NCI-H2081 (cell line): ENCODE results near the gene IKZF4.

ENCODE experiments used
- DNase-seq, 2 experiments: peaks; one replicate each; lab custom pipeline; 2025; lab: John Stamatoyannopoulos, UW

Gene IKZF4

DNA sequence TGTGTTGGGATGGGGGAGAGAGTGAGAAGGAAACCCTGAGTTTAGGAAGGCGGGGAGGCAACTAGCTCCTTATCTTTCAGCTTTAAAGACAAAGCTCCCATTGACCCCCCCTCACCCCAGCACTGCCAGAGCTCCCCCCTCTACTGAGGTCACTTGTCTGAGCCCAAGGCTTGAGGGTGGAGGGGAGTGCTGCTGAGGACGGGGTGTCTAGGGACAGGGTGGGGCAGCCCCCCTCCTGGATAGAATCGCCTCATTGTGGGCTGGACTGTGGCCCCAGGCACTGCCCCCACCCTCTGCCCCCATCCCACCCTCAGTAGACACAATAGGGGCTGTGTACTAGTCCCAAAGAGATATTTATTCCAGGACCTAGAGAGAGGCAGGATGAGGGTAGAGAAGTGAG, 62.1 kb downstream of the IKZF4 start:
- no peak for DNase-seq

DNA sequence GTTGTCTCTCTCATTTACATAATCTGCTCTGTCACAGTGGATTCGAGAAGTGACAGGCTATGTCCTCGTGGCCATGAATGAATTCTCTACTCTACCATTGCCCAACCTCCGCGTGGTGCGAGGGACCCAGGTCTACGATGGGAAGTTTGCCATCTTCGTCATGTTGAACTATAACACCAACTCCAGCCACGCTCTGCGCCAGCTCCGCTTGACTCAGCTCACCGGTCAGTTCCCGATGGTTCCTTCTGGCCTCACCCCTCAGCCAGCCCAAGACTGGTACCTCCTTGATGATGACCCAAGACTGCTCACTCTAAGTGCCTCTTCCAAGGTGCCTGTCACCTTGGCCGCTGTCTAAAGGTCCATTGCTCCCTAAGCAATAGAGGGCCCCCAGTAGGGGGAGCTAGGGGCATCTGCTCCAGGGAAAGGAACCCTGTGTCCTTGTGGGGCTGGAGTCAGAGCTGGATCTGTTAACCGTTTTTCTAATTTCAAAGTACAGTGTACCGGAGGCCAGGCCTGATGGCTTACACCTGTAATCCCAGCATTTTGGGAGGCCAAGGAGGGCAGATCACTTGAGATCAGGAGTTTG, 64.2 kb downstream of the IKZF4 start:
- DNase-seq, result no peak

DNA sequence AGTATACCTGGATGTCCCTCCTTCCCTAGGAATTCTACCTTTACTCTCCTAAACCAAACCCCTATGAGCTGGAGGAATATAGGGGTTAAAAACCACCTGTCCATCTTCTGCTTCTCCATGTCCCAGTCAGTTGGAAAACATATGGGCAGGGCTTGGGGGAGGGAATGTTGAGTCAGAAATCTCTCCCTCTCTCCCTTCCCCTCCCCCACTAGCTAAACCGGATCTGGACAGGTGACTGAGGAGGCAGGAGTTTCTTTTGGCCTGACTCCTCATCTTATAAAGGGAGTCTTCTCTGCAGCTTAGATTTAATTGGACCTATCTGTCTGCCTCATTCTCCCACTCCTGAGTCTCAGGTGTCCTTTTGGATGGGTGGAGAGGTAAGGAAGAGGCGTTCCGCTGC, 65.3 kb downstream of the IKZF4 start:
- no peak for DNase-seq

DNA sequence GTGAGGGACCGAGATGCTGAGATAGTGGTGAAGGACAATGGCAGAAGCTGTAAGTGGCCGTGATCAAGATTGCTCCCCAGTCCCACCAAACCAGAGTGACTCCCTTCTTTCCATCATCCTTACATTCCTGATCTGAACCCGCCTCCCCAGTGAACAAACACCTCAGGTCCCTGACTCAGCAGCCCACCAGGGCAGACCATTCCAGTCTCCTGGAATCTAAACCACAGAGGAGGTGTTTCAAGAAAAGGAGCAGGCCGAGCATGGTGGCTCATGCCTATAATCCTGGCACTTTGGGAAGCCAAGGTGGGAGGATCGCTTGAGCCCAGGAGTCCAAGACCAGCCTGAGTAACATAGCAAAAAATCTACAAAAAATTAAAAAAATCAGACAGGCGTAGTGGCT, 65.8 kb downstream of the IKZF4 start:
- no peak for DNase-seq

DNA sequence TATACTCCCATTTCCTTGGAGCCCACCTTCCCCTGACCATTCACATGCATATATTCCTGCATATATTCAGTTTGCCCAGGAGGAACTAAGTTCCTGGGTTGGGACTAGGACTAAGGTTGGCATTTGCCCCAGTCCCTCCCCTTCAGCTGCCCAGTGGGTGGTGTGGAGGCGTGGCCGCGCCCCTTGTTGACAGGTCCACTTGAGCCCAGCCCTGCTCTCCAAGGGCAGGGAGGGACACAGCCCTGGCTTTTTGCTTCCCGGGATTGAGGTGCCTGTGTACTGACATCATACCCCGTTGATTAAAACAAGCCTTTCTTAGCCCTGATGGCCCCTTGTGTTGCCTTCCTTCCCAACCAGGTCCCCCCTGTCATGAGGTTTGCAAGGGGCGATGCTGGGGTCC, 66.4 kb downstream of the IKZF4 start:
- DNase-seq, result no peak
